ENCODE results near the gene DYRK3. TPM values are rescaled to one million over a fixed set of nuclear protein-coding genes. Genes with fewer than 3 reads are reported as not detected.

Gene DYRK3
- total RNA-seq, 1 experiment from 2014 or later = 12.5 TPM

GRCh38 chr1:206684003-206684402 is 48.7 kb downstream of the DYRK3 start:
- DNase-seq (ENCODE audit: low read depth) = no peak

GRCh38 chr1:206684478-206685333 is 49.4 kb downstream of the DYRK3 start, which contains the start of gene MAPKAPK2:
TSS of gene MAPKAPK2 (plus strand) at chr1:206684905. CDS start at chr1:206685230, 325 bp downstream.
- peak; percentile 68 for DNase-seq (ENCODE audit: low read depth)

- DNase-seq (ENCODE audit: low read depth) = no peak
Observed at GRCh38 chr1:206685334-206685768, 50.0 kb downstream of the DYRK3 start.

- DNase-seq (ENCODE audit: low read depth) = peak; percentile 80
Observed at GRCh38 chr1:206685769-206686477, 50.6 kb downstream of the DYRK3 start.

- DNase-seq (ENCODE audit: low read depth) = no peak
Observed at GRCh38 chr1:206686478-206687249, 51.3 kb downstream of the DYRK3 start.

GRCh38 chr1:206687251-206687914 is 52.0 kb downstream of the DYRK3 start:
- DNase-seq (ENCODE audit: low read depth) = no peak

- DNase-seq (ENCODE audit: low read depth) = peak; percentile 36
Observed at GRCh38 chr1:206687915-206688442, 52.6 kb downstream of the DYRK3 start.

- DNase-seq (ENCODE audit: low read depth) = no peak
Observed at GRCh38 chr1:206690516-206690915, 55.2 kb downstream of the DYRK3 start.

GRCh38 chr1:206691604-206692003 is 56.3 kb downstream of the DYRK3 start:
- no peak for DNase-seq (ENCODE audit: low read depth)

GRCh38 chr1:206693029-206693428 is 57.7 kb downstream of the DYRK3 start:
- peak; percentile 83 for DNase-seq (ENCODE audit: low read depth)

- peak; percentile 48 for DNase-seq (ENCODE audit: low read depth)
Observed at GRCh38 chr1:206693592-206693991, 58.3 kb downstream of the DYRK3 start.

- DNase-seq (ENCODE audit: low read depth) = no peak
Observed at GRCh38 chr1:206694171-206695124, 59.1 kb downstream of the DYRK3 start.

GRCh38 chr1:206695733-206696132 is 60.4 kb downstream of the DYRK3 start:
- DNase-seq (ENCODE audit: low read depth) = no peak

- no peak for DNase-seq (ENCODE audit: low read depth)
Observed at GRCh38 chr1:206696812-206697585, 61.7 kb downstream of the DYRK3 start.

GRCh38 chr1:206698011-206698410 is 62.7 kb downstream of the DYRK3 start:
- no peak for DNase-seq (ENCODE audit: low read depth)
